ENCODE results near the gene APOL4.

GRCh38 chr22:36197514-36198146 lies 4.0 kb downstream of the APOL4 start:
- TF ChIP-seq, protein P1, sequence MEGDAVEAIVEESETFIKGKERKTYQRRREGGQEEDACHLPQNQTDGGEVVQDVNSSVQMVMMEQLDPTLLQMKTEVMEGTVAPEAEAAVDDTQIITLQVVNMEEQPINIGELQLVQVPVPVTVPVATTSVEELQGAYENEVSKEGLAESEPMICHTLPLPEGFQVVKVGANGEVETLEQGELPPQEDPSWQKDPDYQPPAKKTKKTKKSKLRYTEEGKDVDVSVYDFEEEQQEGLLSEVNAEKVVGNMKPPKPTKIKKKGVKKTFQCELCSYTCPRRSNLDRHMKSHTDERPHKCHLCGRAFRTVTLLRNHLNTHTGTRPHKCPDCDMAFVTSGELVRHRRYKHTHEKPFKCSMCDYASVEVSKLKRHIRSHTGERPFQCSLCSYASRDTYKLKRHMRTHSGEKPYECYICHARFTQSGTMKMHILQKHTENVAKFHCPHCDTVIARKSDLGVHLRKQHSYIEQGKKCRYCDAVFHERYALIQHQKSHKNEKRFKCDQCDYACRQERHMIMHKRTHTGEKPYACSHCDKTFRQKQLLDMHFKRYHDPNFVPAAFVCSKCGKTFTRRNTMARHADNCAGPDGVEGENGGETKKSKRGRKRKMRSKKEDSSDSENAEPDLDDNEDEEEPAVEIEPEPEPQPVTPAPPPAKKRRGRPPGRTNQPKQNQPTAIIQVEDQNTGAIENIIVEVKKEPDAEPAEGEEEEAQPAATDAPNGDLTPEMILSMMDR (optimal IDR thresholded peaks at IDR 0.05 in 1 of 3, IDR thresholded peaks at IDR 0.05 in 1 of 3, conservative IDR thresholded peaks at IDR 0.05 in 1 of 3; ENCODE audit: extremely low read depth in 1 of 3, insufficient read depth in 2 of 3, low read length in 3 of 3) = no peak
- TF ChIP-seq EZH2 (IDR thresholded peaks at IDR 0.05; ENCODE audit: low read length) = no peak

Measured in keratinocyte (primary cell).